Astrocyte of the spinal cord (primary cell): Measurements from ENCODE around the gene LDLRAD3.

Source experiments
- DNase-seq: peaks from one replicate; pipeline ENCODE4 v3.0.0; 2011; ENCODE audit warnings: low read depth, low spot score
- H3K4me3 ChIP-seq: 2 replicates; pipeline ENCODE4 v1.5.1; 2011; ENCODE audit warnings: low read depth, mild to moderate bottlenecking, low read length, moderate library complexity
- in situ Hi-C: cut with HindIII; loops from 2 replicates; pipeline ENCODE4 v1.10.0; 2017; ENCODE audit warnings: low sequenced_read_pairs
- TF ChIP-seq, protein P1 (sequence below): IDR thresholded peaks from 2 replicates; pipeline ENCODE4 v1.5.1; 2012; ENCODE audit warnings: low read depth, mild to moderate bottlenecking, low read length, inconsistent platforms

LDLRAD3 gene

DNA sequence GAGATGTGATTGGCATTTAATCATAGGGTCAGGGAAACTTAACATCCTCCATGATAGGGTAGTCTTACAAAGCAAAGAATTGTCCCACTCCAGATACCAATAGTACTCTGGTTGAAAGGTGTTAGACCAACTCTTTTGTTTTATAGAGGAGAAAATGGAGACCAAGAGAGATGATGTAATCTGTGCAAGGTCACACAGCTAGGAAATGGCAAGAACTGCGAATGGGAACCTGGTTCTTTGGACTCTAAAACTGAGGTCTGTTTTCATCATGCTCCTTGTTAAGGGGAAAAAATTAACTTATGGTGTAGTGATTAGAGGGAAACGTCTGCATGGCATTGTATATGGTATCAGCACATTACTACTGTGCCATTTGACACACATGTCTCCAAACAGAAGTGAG is 174.2 kb downstream of the LDLRAD3 start:
- in situ Hi-C loops = no loop called here
- no peak overlapping the region for H3K4me3 ChIP-seq
- TF ChIP-seq, protein P1, sequence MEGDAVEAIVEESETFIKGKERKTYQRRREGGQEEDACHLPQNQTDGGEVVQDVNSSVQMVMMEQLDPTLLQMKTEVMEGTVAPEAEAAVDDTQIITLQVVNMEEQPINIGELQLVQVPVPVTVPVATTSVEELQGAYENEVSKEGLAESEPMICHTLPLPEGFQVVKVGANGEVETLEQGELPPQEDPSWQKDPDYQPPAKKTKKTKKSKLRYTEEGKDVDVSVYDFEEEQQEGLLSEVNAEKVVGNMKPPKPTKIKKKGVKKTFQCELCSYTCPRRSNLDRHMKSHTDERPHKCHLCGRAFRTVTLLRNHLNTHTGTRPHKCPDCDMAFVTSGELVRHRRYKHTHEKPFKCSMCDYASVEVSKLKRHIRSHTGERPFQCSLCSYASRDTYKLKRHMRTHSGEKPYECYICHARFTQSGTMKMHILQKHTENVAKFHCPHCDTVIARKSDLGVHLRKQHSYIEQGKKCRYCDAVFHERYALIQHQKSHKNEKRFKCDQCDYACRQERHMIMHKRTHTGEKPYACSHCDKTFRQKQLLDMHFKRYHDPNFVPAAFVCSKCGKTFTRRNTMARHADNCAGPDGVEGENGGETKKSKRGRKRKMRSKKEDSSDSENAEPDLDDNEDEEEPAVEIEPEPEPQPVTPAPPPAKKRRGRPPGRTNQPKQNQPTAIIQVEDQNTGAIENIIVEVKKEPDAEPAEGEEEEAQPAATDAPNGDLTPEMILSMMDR = no peak
- DNase-seq = no peak

DNA sequence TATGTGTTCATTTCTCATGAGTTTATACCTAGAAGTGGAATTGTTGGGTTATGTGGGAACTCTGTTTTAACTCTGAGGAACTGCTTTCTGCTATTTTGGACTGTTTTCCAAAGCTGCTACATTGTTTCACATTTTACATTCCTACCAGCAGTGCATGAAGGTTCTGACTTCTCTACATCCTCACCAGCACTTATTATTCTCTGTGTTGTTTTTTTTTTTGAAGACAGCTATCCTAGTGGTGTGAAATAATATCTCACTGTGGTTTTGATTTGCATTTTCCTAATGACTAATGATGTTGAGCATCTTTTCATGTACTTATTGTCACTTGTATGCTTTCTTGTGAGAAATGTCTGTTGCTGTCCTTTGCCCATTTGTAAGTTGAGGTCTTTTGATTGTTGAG is 175.4 kb downstream of the LDLRAD3 start:
- in situ Hi-C loops = no loop called here
- TF ChIP-seq, protein P1 = no peak
- DNase-seq = no peak
- no peak overlapping the region for H3K4me3 ChIP-seq

DNA sequence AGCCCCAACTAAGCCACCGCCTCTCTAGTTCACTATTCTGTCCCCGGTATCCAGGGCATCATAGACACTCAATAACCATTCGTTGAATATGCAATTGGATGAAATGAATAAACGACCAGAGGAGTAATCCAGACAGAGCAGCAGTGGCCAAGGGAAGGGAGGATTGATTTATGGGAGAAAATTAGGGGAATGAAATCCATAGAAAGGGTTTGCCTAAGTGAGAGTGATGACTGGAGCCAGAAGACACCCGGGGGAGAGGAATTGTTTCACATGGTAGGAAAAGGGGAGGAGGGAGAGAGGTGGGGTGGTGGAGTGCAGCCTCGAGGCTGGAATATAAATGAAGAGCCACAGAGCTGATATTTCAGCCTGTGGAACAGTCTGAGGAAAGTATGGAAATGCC is 177.2 kb downstream of the LDLRAD3 start:
- TF ChIP-seq, protein P1 = no peak

DNA sequence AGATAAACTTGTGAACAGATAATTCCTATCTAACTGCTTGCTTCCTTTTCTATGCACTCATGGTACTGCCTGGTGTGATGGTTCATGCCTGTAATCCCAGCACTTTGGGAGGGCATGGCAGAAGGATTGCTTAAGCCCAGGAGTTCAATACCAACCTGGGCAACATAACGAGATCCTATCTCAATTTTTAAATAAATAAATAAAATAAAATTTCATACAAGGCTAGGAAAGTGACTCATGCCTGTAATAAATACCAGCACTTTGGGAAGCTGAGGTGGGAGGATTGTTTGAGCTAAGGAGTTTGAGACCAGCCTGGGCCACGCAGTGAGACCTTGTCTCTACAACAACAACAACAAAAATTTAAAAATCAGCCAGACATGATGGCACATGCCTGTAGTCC is 178.8 kb downstream of the LDLRAD3 start:
- in situ Hi-C loops = no loop called here
- TF ChIP-seq, protein P1 = no peak
- DNase-seq = no peak
- H3K4me3 ChIP-seq = no peak overlapping the region

More for the DNA sequence above, 177.2 kb downstream of the LDLRAD3 start:
- in situ Hi-C loops = no loop called here
- no peak for DNase-seq
- no peak overlapping the region for H3K4me3 ChIP-seq

DNA sequence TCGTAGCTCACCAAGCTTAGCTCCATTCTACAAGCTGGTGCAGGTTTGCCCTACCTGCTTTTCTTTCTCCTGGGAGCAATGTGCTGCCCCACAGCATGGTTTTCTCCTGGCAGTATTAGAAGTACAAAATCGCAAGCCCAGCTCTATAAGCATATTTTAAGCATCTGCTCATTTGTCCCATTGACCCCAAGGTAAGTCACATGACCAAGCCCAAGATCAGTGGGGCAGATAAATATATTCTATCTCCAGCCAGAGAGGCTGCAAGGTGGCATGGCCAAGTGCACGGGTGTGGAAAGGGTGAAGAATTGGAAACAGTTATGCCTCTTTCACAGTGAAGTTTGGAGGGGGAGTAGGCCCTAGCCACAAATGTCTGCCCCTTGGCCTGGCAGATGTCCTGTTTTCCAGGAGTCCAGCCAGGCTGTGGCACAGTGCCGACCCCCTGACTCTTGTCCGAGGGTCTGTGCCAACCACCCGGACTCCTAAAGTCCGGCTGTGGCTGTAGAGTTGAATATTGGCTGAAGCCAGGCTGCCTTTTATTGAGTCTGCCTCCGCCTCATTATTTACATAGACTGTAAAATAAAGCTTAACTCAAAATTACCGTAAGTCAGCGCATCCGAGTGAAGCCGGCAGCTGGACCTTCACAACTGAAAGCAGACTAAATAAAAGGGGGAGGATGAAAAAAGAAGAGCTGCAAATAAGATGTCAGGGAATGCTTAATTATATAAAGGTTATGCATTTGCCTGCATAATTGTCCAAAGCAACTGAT is 179.7 kb downstream of the LDLRAD3 start:
- H3K4me3 ChIP-seq = no peak overlapping the region
- in situ Hi-C loops = no loop called here
- DNase-seq = peak; percentile 61
- TF ChIP-seq, protein P1 = no peak

DNA sequence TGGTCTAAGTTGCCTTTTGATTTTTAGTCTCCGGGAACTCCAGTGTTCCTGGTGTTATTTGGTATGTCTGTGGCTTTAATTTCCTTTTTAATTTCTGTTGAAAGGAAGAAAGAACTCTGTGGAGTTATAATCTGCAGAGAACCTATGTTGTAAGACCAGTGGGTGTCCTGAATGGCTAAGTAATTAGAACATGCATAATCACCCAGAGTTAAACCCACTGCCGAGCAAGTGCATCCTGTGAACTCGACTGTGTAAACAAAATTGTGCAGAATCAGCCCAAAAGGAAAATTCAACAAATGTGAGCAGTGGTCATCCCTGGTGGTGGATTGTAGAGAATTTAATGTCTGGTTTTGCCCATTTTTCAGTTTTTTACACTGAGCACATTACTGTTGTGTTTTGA is 182.8 kb downstream of the LDLRAD3 start:
- H3K4me3 ChIP-seq = no peak overlapping the region
- in situ Hi-C loops = no loop called here
- TF ChIP-seq, protein P1 = no peak
- peak; percentile 45 for DNase-seq

DNA sequence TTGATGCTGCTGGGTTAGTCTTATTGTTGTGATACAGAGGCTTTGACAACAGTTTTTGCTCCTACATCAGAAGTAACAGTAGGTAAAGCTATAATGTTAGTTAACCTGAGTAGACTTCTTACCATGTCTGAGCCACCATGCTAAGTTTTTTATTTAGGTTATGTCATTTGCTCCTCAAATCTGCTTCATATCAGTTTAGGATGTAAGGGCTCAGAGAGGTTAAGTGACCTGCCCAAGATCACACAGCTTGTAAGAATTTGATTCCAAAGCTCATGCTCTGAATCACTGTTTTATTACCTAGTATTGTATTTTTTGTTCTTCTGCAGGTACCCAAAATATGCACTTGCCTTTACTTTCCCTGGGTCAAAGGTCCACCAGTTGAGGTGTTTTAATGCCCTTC is 183.7 kb downstream of the LDLRAD3 start:
- TF ChIP-seq, protein P1 = no peak
- DNase-seq = no peak
- no peak overlapping the region for H3K4me3 ChIP-seq
- in situ Hi-C loops = no loop called here
